GM12874 (cell line): ENCODE data around the gene CRYBG1.

ENCODE experiments used
- CTCF ChIP-seq: IDR thresholded peaks from 2 replicates; pipeline ENCODE4 v1.5.1; 2011; ENCODE audit warnings: low read depth, mild to moderate bottlenecking, control low read depth, low read length, moderate library complexity; ENCODE audit not compliant: insufficient read depth

Gene CRYBG1

DNA sequence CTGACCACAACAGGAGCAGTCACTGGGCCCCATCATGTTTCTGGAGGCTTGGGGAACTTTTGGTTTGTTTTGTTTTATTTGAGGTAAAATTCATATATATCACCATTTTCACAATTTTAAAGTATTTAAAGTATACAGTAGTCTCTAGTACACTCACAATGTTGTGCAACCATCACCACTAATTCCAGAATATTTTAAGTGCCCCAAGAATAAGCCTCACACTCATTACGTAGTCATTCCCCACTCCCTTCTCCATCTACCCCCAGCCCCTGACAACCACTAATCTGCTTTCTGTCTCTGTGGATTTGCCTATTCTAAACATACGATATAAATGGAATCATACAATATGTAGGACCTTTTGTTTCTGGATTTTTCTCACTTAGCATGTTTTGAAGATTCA lies 239.8 kb downstream of the CRYBG1 start:
- no peak for TF ChIP-seq CTCF

- peak; percentile 59 for TF ChIP-seq CTCF
Measured at GRCh38 chr6:106608080-106608668, 247.7 kb downstream of the CRYBG1 start.

DNA sequence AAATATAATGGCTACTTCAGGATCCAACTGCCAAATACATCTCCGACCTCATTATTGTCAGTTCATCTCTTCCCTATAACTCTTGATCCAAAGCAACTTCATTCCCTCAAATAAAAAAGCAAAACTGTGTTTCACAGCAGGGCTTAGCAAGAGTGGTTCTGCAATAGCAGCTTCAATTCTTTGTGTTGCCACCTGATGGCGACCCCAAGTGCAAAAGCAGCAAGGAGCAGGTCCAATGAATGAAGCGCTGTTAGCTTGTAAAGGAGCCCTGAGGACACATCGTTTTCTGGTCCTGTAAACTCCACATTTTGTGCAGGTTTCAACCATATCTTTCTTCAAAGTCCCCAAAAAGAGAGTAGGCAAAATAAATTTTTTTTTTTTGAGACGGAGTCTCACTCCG lies 249.2 kb downstream of the CRYBG1 start:
- TF ChIP-seq CTCF, result peak; percentile 63

- TF ChIP-seq CTCF, result no peak
Measured at GRCh38 chr6:106611030-106611429, 250.5 kb downstream of the CRYBG1 start.

DNA sequence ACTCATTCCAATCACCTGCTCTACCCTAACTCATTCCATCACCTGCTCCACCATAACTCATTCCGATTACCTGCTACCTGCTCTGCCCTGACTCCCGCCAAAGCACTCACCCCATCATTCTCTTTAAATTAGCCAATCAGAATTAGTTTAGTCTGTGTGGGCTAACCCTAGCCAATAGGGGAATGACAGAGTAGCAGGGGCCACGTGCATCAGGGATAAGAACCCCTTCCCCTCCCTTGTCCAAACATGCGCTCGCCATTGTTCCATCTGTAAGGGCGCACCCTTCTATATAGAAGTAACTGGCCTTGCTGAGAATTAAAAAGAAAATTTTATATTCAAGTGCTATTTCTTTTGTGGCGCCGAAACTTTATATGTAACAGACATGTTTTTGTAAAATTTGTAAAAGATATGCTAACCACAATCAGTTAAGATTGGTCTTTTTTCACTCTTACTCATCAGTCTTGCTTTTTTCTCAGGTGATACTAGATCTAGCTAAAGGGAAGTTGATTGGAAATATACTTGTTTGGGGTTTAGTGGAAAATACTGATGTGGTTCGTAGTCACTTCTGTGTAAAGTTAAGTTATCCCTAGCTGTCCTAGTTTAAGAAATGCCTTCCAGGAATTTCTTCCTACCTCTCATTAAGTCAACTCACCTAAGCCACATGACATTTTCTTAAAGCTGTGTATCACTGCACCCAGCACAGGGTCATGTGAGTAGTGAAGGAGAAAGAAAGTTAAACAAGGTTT lies 252.3 kb downstream of the CRYBG1 start:
- TF ChIP-seq CTCF, result no peak

DNA sequence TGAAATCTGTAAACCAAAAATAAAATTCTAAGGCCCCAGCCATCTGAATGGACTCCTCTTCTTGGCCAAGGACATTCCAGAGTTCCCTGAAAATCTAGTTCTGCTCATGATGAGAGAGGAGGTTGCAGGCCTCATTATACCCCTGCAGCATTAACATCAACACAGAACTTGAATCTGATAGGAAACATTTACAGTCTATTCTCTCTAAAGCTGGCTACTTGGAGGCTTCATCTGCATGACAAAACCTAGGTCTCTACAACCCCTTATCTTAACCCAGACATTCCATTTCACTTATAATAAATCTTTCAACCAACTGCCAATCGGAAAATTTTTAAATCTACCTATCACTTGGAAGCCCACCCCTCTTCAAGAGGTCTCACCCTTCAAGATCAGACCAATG lies 253.1 kb downstream of the CRYBG1 start:
- no peak for TF ChIP-seq CTCF

- TF ChIP-seq CTCF, result no peak
Measured at GRCh38 chr6:106614166-106614565, 253.6 kb downstream of the CRYBG1 start.
